Esophagus squamous epithelium (tissue), 5 donors: Measurements from ENCODE around the gene NADK2. TPM values are rescaled to one million over a fixed set of nuclear protein-coding genes. Genes with fewer than 3 reads are reported as not detected.
A peak's percentile ranks its signal among the peaks of the same experiment; 100 is the strongest.

Source experiments
- DNase-seq: peaks from one replicate; lab custom pipeline; 2025; lab: John Stamatoyannopoulos, UW
- H3K27ac ChIP-seq, 4 donors: fragments of 200-600 bp; sonication (generic); one replicate each; pipeline ENCODE4 v1.5.1; 2016 to 2019; ENCODE audit warnings: mild to moderate bottlenecking in 1 of 4
- H3K27me3 ChIP-seq, 4 donors: fragments of 200-600 bp; sonication (generic); 1 replicate in 3 of 4; 2 replicates in 1 of 4; pipeline versions ENCODE4 v1.5.1 to v1.6.0; 2017 to 2021; ENCODE audit warnings: antibody characterized with exemption in 1 of 4
- H3K36me3 ChIP-seq, 3 donors: fragments of 200-600 bp; sonication (generic); one replicate each; pipeline ENCODE4 v1.5.1; 2016 to 2019
- H3K4me1 ChIP-seq, 3 donors: fragments of 200-600 bp; sonication (generic); one replicate each; pipeline ENCODE4 v1.5.1; 2017 to 2019
- H3K4me3 ChIP-seq, 4 donors: fragments of 200-600 bp; sonication (generic); 1 replicate in 3 of 4; 2 replicates in 1 of 4; pipeline ENCODE4 v1.5.1; 2016 to 2019; ENCODE audit warnings: mild to moderate bottlenecking in 2 of 4, moderate library complexity in 1 of 4
- H3K9me3 ChIP-seq, 3 donors: fragments of 200-600 bp; sonication (generic); one replicate each; pipeline ENCODE4 v1.5.1; 2016 to 2019
- CTCF ChIP-seq, 6 experiments: fragments of 450-650 bp in 4 of 6; fragments of 200-600 bp in 2 of 6; sonication (generic) in 2 of 6; IDR thresholded peaks; one replicate each; pipeline ENCODE4 v1.5.1; 2016 to 2019; ENCODE audit warnings: antibody characterized with exemption in 6 of 6, mild to moderate bottlenecking in 4 of 6, moderate library complexity in 4 of 6
- POLR2A ChIP-seq, 4 donors: fragments of 450-650 bp; IDR thresholded peaks; one replicate each; pipeline ENCODE4 v1.6.1; 2017; ENCODE audit warnings: antibody characterized with exemption in 4 of 4, mild to moderate bottlenecking in 4 of 4, moderate library complexity in 3 of 4
- WGBS, 2 donors: methylation state at CpG; one replicate each; pipeline ENCODE4 v1.1.5; 2018; 5-methylcytosine and 5-hydroxymethylcytosine counted together
- intact Hi-C: fragments of 100-400 bp; cut with DNase I; formaldehyde crosslinking; loops from one replicate; pipeline ENCODE4 v1.15.0; 2022
- total RNA-seq, 4 donors: library from RNA; depleted of rRNA; stranded (reverse); fragments of >200 nt; gene quantifications; one replicate each; pipeline ENCODE4 v1.1.0, GENCODE V29; 2016
- donor health status: DM: yes; HTN: yes; CAD: no.

The NADK2 gene
- total RNA-seq, 4 donors from 2014 or later = 9.0 to 19.6 (median 15.4) TPM

GRCh38 chr5:36240779-36241630 is 720 bp downstream of the NADK2 start:
- TF ChIP-seq POLR2A (IDR thresholded peaks at IDR 0.05) = no peak
- TF ChIP-seq CTCF (IDR thresholded peaks at IDR 0.05) = no peak
- Histone ChIP-seq H3K36me3 (no peaks in the 10 kb centered on the region), H3K4me1 (peaks cover 12 to 52% (median 14%) of the 10 kb centered on the region in 3 donors), H3K4me3 (peak overlapping the region; percentile 89 to 97 (median 94)), H3K27ac (peak overlapping the region; percentile 93 to 99 (median 98)), H3K9me3 (no peaks in the 10 kb centered on the region), H3K27me3 (no peaks in the 10 kb centered on the region)
- intact Hi-C loops = no loop called here
- peak; percentile 21 for DNase-seq
- WGBS, 2 donors = 0 to 3% methylated on average over 12 to 14 of the region's 61 CpGs

- Histone ChIP-seq H3K9me3 (no peaks in the 10 kb centered on the region), H3K4me3 (peak overlapping the region in 3 of 4 donors; percentile 89 to 97 (median 94)), H3K36me3 (no peaks in the 10 kb centered on the region), H3K27me3 (no peaks in the 10 kb centered on the region), H3K4me1 (peaks cover 12 to 52% (median 14%) of the 10 kb centered on the region in 3 donors), H3K27ac (peak overlapping the region in 3 of 4 donors; percentile 5 to 98 (median 97))
- no peak for DNase-seq
- TF ChIP-seq CTCF (IDR thresholded peaks at IDR 0.05) = no peak
- no peak for TF ChIP-seq POLR2A (IDR thresholded peaks at IDR 0.05)
- intact Hi-C loops = no loop called here
- WGBS, 2 donors = 19 to 22% methylated on average over 4 of the region's 4 CpGs
These were observed 2.1 kb downstream of the NADK2 start for GRCh38 chr5:36239370-36240293.

GRCh38 chr5:36238502-36239295 is 3.0 kb downstream of the NADK2 start:
- Histone ChIP-seq H3K27me3 (no peaks in the 10 kb centered on the region), H3K36me3 (no peaks in the 10 kb centered on the region), H3K27ac (peak overlapping the region in 3 of 4 donors; percentile 5 to 98 (median 21)), H3K4me1 (peaks cover 12 to 52% (median 14%) of the 10 kb centered on the region in 3 donors), H3K4me3 (no peak overlapping the region), H3K9me3 (no peaks in the 10 kb centered on the region)
- intact Hi-C loops = no loop called here
- no peak for TF ChIP-seq CTCF (IDR thresholded peaks at IDR 0.05)
- no peak for TF ChIP-seq POLR2A (IDR thresholded peaks at IDR 0.05)
- WGBS, 2 donors = 56 to 69% methylated on average over 2 of the region's 2 CpGs
- DNase-seq = no peak

- no peak overlapping the region for H3K4me3 ChIP-seq
These were observed 4.0 kb downstream of the NADK2 start for GRCh38 chr5:36237751-36238150.

More at GRCh38 chr5:36237751-36238150, 4.0 kb downstream of the NADK2 start:
- H3K4me1 ChIP-seq = peaks cover 12 to 50% (median 12%) of the 10 kb centered on the region in 3 donors
- WGBS, 2 donors = 69 to 90% methylated on average over 2 of the region's 2 CpGs
- no peaks in the 10 kb centered on the region for H3K36me3 ChIP-seq
- no peak overlapping the region for H3K27ac ChIP-seq
- TF ChIP-seq POLR2A (IDR thresholded peaks at IDR 0.05) (no peak), CTCF (IDR thresholded peaks at IDR 0.05) (no peak)
- intact Hi-C loops = no loop called here
- DNase-seq = no peak
- no peaks in the 10 kb centered on the region for H3K9me3 ChIP-seq
- no peaks in the 10 kb centered on the region for H3K27me3 ChIP-seq
